Fibroblast of lung (primary cell): ENCODE measurements around the gene HSP90B1. TPM values are rescaled to one million over a fixed set of nuclear protein-coding genes. Genes with fewer than 3 reads are reported as not detected.

Experiments used
- DNase-seq, 2 donors: peaks; one replicate each; pipeline versions ENCODE4 v3.0.0 to v3.0.0-alpha.2; 2010; ENCODE audit warnings: low read depth in 2 of 2
- H2AFZ ChIP-seq: 2 replicates; pipeline ENCODE4 v1.5.1; 2012; ENCODE audit warnings: low read length, control low read depth, inconsistent platforms
- H3K27ac ChIP-seq: 2 replicates; pipeline ENCODE4 v1.5.1; 2011; ENCODE audit warnings: low read length, control low read depth; ENCODE audit not compliant: insufficient read depth
- H3K27me3 ChIP-seq: 2 replicates; pipeline ENCODE4 v1.5.1; 2011; ENCODE audit warnings: mild to moderate bottlenecking, low read length; ENCODE audit not compliant: control insufficient read depth, insufficient read depth
- H3K36me3 ChIP-seq: 2 replicates; pipeline ENCODE4 v1.5.1; 2011; ENCODE audit warnings: low read length; ENCODE audit not compliant: control insufficient read depth, insufficient read depth
- H3K4me1 ChIP-seq: 2 replicates; pipeline ENCODE4 v1.5.1; 2011; ENCODE audit warnings: low read length; ENCODE audit not compliant: control insufficient read depth, insufficient read depth; ENCODE audit errors: extremely low read depth
- H3K4me2 ChIP-seq: 2 replicates; pipeline ENCODE4 v1.5.1; 2011; ENCODE audit warnings: low read length, control low read depth; ENCODE audit not compliant: insufficient read depth; ENCODE audit errors: extremely low read depth
- H3K4me3 ChIP-seq, 4 experiments: fragments of 200-600 bp in 1 of 4; sonication (generic) in 1 of 4; replicated peaks in 1 of 4; 2 replicates each; pipeline ENCODE4 v1.5.1; 2011 to 2016; ENCODE audit warnings: low read length in 4 of 4, low read depth in 3 of 4, mild to moderate bottlenecking in 3 of 4, control low read depth in 2 of 4, inconsistent platforms in 1 of 4, mixed read lengths in 1 of 4; ENCODE audit not compliant: insufficient read depth in 1 of 4; ENCODE audit errors: control extremely low read depth in 1 of 4
- H3K79me2 ChIP-seq: 2 replicates; pipeline ENCODE4 v1.5.1; 2012; ENCODE audit warnings: mild to moderate bottlenecking, low read length, inconsistent platforms; ENCODE audit not compliant: control insufficient read depth, insufficient read depth
- H3K9ac ChIP-seq: 2 replicates; pipeline ENCODE4 v1.5.1; 2011; ENCODE audit warnings: mild to moderate bottlenecking, low read length, control low read depth; ENCODE audit not compliant: insufficient read depth
- H3K9me3 ChIP-seq: 2 replicates; pipeline ENCODE4 v1.5.1; 2012; ENCODE audit warnings: low read depth, low read length; ENCODE audit not compliant: control insufficient read depth, insufficient read depth
- H4K20me1 ChIP-seq: 2 replicates; pipeline ENCODE4 v1.5.1; 2011; ENCODE audit warnings: low read length; ENCODE audit not compliant: control insufficient read depth, insufficient read depth; ENCODE audit errors: extremely low read depth
- CTCF ChIP-seq, 2 donors: IDR thresholded peaks in 1 of 2; conservative IDR thresholded peaks in 1 of 2; 1 replicate in 1 of 2; 2 replicates in 1 of 2; pipeline ENCODE4 v1.5.1; 2011 to 2012; ENCODE audit warnings: low read length in 2 of 2, control low read depth in 1 of 2, inconsistent platforms in 1 of 2, low read depth in 1 of 2, mild to moderate bottlenecking in 1 of 2
- EZH2 ChIP-seq: IDR thresholded peaks from 2 replicates; pipeline ENCODE4 v1.5.1; 2012; ENCODE audit warnings: low read length, control low read depth, mild to moderate bottlenecking; ENCODE audit errors: missing control alignments
- polyA plus RNA-seq, 2 donors: library from polyadenylated mRNA; depleted of rRNA in 1 of 2; stranded (reverse) in 1 of 2; unstranded in 1 of 2; fragments of >200 nt; gene quantifications; 2 replicates each; pipeline ENCODE4 v1.2.1, GENCODE V29; 2011 to 2012; ENCODE audit warnings: missing spikeins in 1 of 2
- total RNA-seq: library from RNA; depleted of rRNA; stranded (reverse); fragments of >200 nt; gene quantifications from 2 replicates; pipeline ENCODE4 v1.2.1, GENCODE V29; 2014

HSP90B1 gene
- total and polyA plus RNA-seq, 2 donors (not counting 1 experiment from before 2014, with no cell fraction given), result 983 to 1,015 TPM

- DNase-seq, result no peak
- no peaks in the 10 kb centered on the region for H3K9me3 ChIP-seq
- H2AFZ ChIP-seq, result peak overlapping the region; percentile 84
- H4K20me1 ChIP-seq, result no peaks in the 10 kb centered on the region
- no peak for TF ChIP-seq EZH2
- no peak for TF ChIP-seq CTCF (conservative IDR thresholded peaks at IDR 0.05 in 1 of 2, IDR thresholded peaks at IDR 0.05 in 1 of 2; ENCODE audit: low read depth in 1 of 2, low read length in 2 of 2)
- H3K36me3 ChIP-seq, result peaks cover 9% of the 10 kb centered on the region
- H3K4me1 ChIP-seq, result peaks cover 3% of the 10 kb centered on the region
- H3K27ac ChIP-seq, result peak overlapping the region; percentile 89
- H3K79me2 ChIP-seq, result peaks cover 42% of the 10 kb centered on the region
- H3K27me3 ChIP-seq, result no peaks in the 10 kb centered on the region
- peak overlapping the region; percentile 51 to 83 (median 64) for H3K4me3 ChIP-seq
- H3K4me2 ChIP-seq, result peak overlapping the region; percentile 29
- H3K9ac ChIP-seq, result peak overlapping the region; percentile 68
These were observed 501 bp upstream of the HSP90B1 start for GRCh38 chr12:103929784-103930033.

GRCh38 chr12:103930787-103931735, 851 bp downstream of the HSP90B1 start:
- peak overlapping the region; percentile 66 to 95 (median 81) for H3K4me3 ChIP-seq
- H3K4me2 ChIP-seq, result peak overlapping the region; percentile 95
- H3K79me2 ChIP-seq, result peaks cover 50% of the 10 kb centered on the region
- H3K36me3 ChIP-seq, result peaks cover 9% of the 10 kb centered on the region
- H4K20me1 ChIP-seq, result no peaks in the 10 kb centered on the region
- H3K27ac ChIP-seq, result peak overlapping the region; percentile 89
- H2AFZ ChIP-seq, result no peak overlapping the region
- H3K27me3 ChIP-seq, result no peaks in the 10 kb centered on the region
- TF ChIP-seq CTCF (conservative IDR thresholded peaks at IDR 0.05 in 1 of 2, IDR thresholded peaks at IDR 0.05 in 1 of 2; ENCODE audit: low read depth in 1 of 2, low read length in 2 of 2) (no peak), EZH2 (no peak)
- H3K9me3 ChIP-seq, result no peaks in the 10 kb centered on the region
- DNase-seq, result peak; percentile 32 to 63
- peak overlapping the region; percentile 96 for H3K9ac ChIP-seq
- H3K4me1 ChIP-seq, result peaks cover 3% of the 10 kb centered on the region

GRCh38 chr12:103933237-103933636, 3.0 kb downstream of the HSP90B1 start:
- no peak overlapping the region for H2AFZ ChIP-seq
- no peaks in the 10 kb centered on the region for H3K27me3 ChIP-seq
- H3K79me2 ChIP-seq, result peaks cover 59% of the 10 kb centered on the region
- peak overlapping the region; percentile 18 for H3K27ac ChIP-seq
- TF ChIP-seq CTCF (conservative IDR thresholded peaks at IDR 0.05 in 1 of 2, IDR thresholded peaks at IDR 0.05 in 1 of 2; ENCODE audit: low read depth in 1 of 2, low read length in 2 of 2), result no peak
- no peak for TF ChIP-seq EZH2
- H3K4me2 ChIP-seq, result peak overlapping the region; percentile 95
- H3K36me3 ChIP-seq, result peaks cover 16% of the 10 kb centered on the region
- H3K9me3 ChIP-seq, result no peaks in the 10 kb centered on the region
- H4K20me1 ChIP-seq, result no peaks in the 10 kb centered on the region
- peaks cover 3% of the 10 kb centered on the region for H3K4me1 ChIP-seq
- peak overlapping the region in 3 of 4 experiments; percentile 14 to 95 (median 71) for H3K4me3 ChIP-seq
- H3K9ac ChIP-seq, result no peak overlapping the region
- DNase-seq, result no peak
